Measurements from ENCODE around the gene SPIB. TPM values are rescaled to one million over a fixed set of nuclear protein-coding genes. Genes with fewer than 3 reads are reported as not detected.
"Not testable (repeated sequence)": the region's sequence is repeated elsewhere in the genome, so short reads cannot be mapped to it uniquely, and the experiment has no call there.

SPIB gene
- total RNA-seq, 1 donor from 2014 or later = not detected

- no peak for DNase-seq (ENCODE audit: low read depth, low spot score)
Observed at GRCh38 chr19:50467566-50467965, 48.8 kb downstream of the SPIB start.

GRCh38 chr19:50468818-50469217, 50.1 kb downstream of the SPIB start:
- DNase-seq (ENCODE audit: low read depth, low spot score) = no peak

- not testable (repeated sequence) for DNase-seq (ENCODE audit: low read depth, low spot score)
Observed at GRCh38 chr19:50473336-50473735, 54.6 kb downstream of the SPIB start.

- no peak for DNase-seq (ENCODE audit: low read depth, low spot score)
Observed at GRCh38 chr19:50475101-50475568, 56.4 kb downstream of the SPIB start.

GRCh38 chr19:50475736-50476223, 57.0 kb downstream of the SPIB start:
- DNase-seq (ENCODE audit: low read depth, low spot score) = no peak

- peak; percentile 83 for DNase-seq (ENCODE audit: low read depth, low spot score)
Observed at GRCh38 chr19:50476224-50476906, 57.6 kb downstream of the SPIB start, which contains the start of the genes EMC10 and GARIN5A. Gene EMC10, plus strand, starts transcription at chr19:50476507. Its CDS starts 38 bp downstream, at chr19:50476545. Gene GARIN5A, minus strand, starts transcription at chr19:50476848. Its CDS starts 460 bp downstream, at chr19:50476388.

- DNase-seq (ENCODE audit: low read depth, low spot score) = no peak
Observed at GRCh38 chr19:50476907-50477238, 58.1 kb downstream of the SPIB start.

GRCh38 chr19:50477751-50478515, 59.2 kb downstream of the SPIB start:
- no peak for DNase-seq (ENCODE audit: low read depth, low spot score)

GRCh38 chr19:50478901-50479715, 60.4 kb downstream of the SPIB start:
- DNase-seq (ENCODE audit: low read depth, low spot score) = no peak

- DNase-seq (ENCODE audit: low read depth, low spot score) = no peak
Observed at GRCh38 chr19:50479761-50480251, 61.1 kb downstream of the SPIB start.

- no peak for DNase-seq (ENCODE audit: low read depth, low spot score)
Observed at GRCh38 chr19:50480281-50481111, 61.8 kb downstream of the SPIB start.

Other genes starting within 250 kb of the SPIB start
- gene MYH14, start 215.3 kb upstream of the SPIB start, total RNA-seq = 0.07 TPM in 1 of 2 replicates, not detected in the other
- under 0.01 and 0.11 TPM in 2 replicates for gene KCNC3, start 89.6 kb upstream of the SPIB start, total RNA-seq
- under 0.01 and 0.11 TPM in 2 replicates for gene NAPSA, start 53.3 kb upstream of the SPIB start, total RNA-seq
- gene NR1H2, start 42.5 kb upstream of the SPIB start, total RNA-seq = 56.8 and 67.8 TPM in 2 replicates
- gene POLD1, start 34.6 kb upstream of the SPIB start, total RNA-seq = 82.0 and 88.6 TPM in 2 replicates
- gene MYBPC2, start 14.0 kb downstream of the SPIB start, total RNA-seq = not detected in 2 replicates
- 63.2 and 74.2 TPM in 2 replicates for gene EMC10, start 57.6 kb downstream of the SPIB start, total RNA-seq
- gene GARIN5A, start 57.9 kb downstream of the SPIB start, total RNA-seq = not detected in 2 replicates
- gene JOSD2, start 92.3 kb downstream of the SPIB start, total RNA-seq = 18.3 and 22.0 TPM in 2 replicates
- not detected in 2 replicates for gene ASPDH, start 95.0 kb downstream of the SPIB start, total RNA-seq
- 0.07 TPM in 1 of 2 replicates, not detected in the other for gene LRRC4B, start 149.5 kb downstream of the SPIB start, total RNA-seq
- 0.04 TPM in 1 of 2 replicates, not detected in the other for gene SYT3, start 220.9 kb downstream of the SPIB start, total RNA-seq
- 0.59 and 0.63 TPM in 2 replicates for gene C19orf81, start 230.5 kb downstream of the SPIB start, total RNA-seq

Measured in pulmonary artery endothelial cell (primary cell).